Activated CD4-positive, alpha-beta T cell treated with anti-CD3 and anti-CD28 coated beads, Interleukin-2, amount 50 U/mL, for 48 hours (primary cell): ENCODE data around the gene BRF1.
A peak's percentile ranks its signal among the peaks of the same experiment; 100 is the strongest.

ENCODE experiments used
- DNase-seq, 2 experiments: peaks; one replicate each; pipeline ENCODE4 v3.0.0-alpha.2; 2020

BRF1 gene

GRCh38 chr14:105257464-105257863 lies 43.3 kb downstream of the BRF1 start:
- peak in 1 of 2 experiments; percentile 9 for DNase-seq

- no peak for DNase-seq
Observed at GRCh38 chr14:105256292-105256960, 44.4 kb downstream of the BRF1 start.

- no peak for DNase-seq
Observed at GRCh38 chr14:105255021-105255507, 45.7 kb downstream of the BRF1 start.

GRCh38 chr14:105253329-105253682 lies 47.5 kb downstream of the BRF1 start:
- DNase-seq = no peak

DNA sequence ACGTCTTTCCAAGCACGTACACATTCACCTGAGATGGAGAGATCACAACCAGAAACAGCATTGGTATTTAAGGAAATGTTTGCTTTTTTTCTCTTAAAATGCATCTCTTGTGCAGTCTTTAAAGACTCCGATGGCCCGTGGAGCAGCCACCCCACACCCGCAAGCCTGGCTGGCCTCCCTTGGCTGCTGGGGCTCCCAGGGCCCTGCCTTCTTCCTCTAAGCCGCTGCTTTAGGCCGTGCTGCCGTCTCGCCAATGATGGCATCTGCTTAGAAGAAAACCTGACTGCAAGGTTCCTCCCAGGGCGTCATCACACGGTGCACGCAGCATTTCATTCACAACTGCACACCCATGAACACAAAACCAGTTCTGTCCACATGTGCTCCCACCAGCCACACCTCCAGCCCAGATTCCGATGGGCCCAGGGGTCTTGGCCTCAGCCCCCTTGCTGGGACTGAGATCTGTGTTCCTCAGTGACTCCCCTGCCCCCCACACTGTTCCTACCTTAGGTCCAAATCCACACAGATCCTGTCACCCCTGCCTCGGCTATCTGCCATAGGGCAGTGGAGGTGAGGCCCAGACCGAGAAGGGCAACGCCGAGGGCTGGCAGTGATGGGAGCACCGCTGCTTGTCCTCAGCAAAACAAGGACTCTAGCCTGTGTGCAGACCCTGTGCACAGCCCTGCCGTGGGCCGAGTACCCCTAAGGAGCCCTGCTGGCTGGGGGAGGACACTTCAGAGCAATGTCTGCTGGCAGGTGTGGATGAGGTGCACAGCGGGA lies 48.1 kb downstream of the BRF1 start:
- no peak for DNase-seq

GRCh38 chr14:105251920-105252319 lies 48.9 kb downstream of the BRF1 start:
- DNase-seq = no peak

- no peak for DNase-seq
Observed at GRCh38 chr14:105250986-105251385, 49.8 kb downstream of the BRF1 start.

GRCh38 chr14:105250008-105250366 lies 50.8 kb downstream of the BRF1 start:
- no peak for DNase-seq

DNA sequence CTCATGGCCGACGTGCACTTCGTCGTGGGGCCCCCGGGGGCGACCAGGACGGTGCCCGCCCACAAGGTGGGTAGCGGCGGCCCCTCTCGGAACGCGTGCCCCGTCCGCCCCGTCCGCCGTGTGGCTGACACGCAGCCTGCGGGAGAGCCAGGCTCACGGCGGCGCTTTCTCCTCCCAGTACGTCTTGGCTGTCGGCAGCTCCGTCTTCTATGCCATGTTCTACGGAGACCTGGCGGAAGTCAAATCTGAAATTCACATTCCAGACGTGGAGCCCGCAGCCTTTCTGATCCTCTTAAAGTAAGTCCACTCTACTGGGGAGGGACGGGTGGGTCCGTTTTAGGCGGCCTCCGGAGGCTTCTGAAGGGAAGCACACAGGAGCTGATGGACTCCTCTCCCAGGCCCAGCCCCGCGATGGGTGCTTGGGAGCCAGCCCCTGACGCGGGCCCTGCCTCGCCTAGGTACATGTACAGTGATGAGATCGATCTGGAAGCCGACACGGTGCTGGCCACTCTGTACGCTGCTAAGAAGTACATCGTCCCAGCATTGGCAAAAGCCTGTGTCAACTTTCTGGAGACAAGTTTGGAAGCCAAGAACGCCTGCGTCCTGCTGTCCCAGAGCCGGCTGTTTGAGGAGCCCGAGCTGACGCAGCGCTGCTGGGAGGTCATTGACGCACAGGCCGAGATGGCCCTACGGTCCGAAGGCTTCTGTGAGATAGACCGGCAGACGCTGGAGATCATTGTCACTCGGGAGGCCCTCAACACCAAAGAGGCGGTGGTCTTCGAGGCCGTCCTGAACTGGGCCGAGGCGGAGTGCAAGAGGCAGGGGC lies 51.4 kb downstream of the BRF1 start:
- DNase-seq = no peak

GRCh38 chr14:105248368-105249181 lies 52.2 kb downstream of the BRF1 start, which contains the start of gene BTBD6:
TSS of gene BTBD6 (plus strand) at chr14:105248533. CDS start at chr14:105248712, 179 bp downstream.
- peak; percentile 86 for DNase-seq

DNA sequence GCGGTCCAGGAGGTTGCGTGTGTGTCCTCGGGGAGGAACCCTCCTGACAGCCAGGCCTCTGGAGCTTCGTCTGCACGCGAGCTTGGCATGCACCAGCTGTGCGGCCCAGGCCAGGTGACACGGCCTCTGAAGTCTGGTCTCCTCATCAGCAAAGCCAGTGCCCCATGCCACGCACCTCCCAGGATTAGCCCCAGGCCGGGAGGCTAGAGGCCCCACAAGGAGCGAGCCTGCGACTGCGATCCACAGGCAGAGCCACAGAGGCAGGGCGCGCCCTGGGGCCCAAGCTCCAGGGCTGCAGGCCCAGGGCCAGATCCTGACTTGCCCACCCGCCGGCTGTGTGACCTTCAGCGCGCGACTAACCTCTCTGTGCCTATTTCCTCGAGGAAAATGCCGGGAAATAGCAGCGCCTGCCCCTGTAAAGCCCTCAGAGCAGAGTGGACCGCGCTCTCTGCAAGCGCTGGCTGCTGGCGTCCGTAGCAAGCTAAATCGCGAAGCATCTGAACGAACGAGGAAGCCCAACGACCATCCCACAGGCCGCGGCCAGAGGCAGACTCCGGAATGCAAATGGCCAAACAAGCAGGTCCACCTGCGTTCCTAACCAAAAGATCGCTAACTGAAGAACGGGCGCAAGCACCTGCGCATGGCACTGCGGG lies 53.0 kb downstream of the BRF1 start:
- no peak for DNase-seq

DNA sequence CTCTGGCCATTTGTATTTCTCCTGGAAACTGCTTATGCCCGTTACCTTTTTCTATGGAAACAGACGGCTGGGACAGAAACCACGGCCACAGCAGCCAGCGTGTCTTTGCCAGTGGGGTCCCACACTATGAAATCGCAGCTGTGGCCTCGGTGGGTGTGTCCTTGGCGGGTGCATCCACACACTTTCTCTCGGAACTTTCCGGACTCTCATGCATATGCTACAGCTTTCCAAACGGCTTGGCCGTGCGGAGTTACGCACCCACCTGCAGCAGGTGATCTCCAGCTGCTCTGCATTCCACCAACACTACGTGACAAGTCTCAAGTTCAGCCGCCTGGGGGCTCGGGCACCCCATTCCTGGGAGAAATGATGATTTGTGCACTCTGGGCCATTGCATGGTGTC lies 53.8 kb downstream of the BRF1 start:
- DNase-seq = no peak

DNA sequence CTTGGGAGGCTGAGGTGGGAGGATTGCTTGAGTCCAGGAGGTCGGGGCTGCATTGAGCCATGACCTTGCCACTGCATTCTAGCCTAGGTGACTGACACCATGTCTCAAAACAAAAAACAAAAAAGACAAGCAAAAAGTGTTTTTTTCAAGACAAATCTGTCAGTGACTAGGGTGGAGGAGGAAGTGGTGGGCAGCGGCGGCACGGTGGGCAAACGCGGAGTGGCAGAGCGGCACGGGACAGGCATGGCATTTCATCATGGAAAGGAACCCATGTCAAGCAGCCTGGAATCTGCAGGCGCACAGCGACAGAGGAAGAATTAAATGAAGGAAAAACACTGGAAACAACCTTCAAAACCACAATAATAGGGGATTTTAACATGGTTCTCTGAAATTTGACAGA lies 56.5 kb downstream of the BRF1 start:
- DNase-seq = no peak

DNA sequence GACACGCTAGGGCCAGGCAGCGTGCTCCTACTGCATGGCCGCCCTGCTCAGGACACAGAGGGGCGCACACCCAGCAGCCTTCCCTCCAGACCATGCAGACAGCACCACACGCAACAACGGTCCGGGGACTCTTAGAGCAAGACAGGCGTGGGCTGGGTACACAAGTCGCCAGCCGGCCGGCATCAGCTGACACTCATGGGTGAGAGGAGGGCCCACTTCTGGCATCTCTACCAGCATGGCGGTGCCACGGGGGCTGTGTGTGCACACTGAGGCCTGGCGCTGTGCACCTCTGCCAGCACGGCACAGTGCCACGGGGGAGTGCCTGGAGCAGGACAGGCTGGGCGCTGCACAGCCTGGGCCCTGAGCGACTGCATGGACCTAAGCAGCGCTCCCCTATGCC lies 59.2 kb downstream of the BRF1 start:
- no peak for DNase-seq

DNA sequence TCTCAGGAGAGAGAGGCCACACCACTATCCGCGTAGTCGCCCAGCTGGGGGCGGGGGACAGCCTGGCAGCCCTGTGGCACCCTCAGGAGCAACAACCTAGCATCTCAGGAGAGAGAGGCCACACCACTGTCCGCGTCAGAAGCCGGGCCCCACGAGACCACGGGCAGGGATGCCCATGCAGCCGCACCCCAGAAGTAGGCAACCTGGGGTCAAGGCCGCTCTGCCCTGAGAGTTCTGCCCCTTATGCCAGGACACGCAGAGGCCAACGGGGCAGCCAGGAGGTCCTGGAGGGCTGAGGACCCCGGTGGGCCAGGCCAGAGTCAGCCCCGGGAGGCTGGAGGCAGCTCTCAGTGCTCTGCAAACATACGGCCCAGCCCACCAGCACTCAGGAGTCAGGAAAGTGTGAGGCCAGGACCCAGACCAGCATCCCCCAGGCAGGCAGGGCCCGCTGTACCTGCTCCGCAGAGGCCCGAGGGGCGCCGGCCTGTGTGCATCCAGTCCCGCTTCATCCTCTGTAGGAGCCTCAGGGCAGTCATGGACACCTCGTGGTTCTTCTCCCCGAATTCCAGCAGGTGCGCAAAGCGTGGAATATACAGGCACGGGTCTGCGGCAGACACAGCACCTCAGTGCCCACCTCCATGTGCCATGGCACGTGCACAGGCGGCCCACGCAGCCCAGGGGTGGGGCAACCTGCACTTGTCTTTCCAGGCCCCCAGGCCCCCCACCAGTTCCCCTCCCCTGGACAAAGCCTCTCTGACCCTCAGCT lies 59.8 kb downstream of the BRF1 start:
- DNase-seq = no peak

DNA sequence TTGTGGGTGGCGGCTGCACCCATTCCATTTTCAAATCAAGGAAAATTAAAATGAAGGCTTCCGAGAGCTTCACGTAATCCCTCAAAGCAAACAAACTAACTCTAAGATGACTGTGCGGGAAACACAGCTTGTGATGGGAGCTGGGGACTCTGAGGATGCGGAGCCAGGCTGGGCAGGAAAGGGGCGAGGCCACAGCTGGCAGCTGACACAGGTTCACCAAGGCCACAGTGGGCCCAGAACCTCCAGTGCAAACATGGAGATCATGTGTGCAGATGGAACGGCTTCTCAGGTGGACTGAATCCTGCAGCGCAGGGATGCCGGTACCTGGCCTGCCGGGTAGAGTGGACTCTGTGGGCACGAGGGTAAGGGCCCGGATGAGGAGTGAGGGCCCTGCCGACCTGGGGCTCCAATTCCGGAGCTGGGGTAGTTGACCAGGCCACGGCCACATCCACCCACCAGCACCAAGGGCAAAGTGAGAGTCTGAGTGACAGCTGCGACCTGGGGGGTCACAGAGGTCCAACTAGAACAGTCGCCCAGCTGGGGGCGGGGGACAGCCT lies 71.6 kb downstream of the BRF1 start:
- no peak for DNase-seq

- DNase-seq = no peak
Observed at GRCh38 chr14:105228562-105228961, 72.2 kb downstream of the BRF1 start.

GRCh38 chr14:105227346-105227745 lies 73.5 kb downstream of the BRF1 start:
- DNase-seq = no peak

DNA sequence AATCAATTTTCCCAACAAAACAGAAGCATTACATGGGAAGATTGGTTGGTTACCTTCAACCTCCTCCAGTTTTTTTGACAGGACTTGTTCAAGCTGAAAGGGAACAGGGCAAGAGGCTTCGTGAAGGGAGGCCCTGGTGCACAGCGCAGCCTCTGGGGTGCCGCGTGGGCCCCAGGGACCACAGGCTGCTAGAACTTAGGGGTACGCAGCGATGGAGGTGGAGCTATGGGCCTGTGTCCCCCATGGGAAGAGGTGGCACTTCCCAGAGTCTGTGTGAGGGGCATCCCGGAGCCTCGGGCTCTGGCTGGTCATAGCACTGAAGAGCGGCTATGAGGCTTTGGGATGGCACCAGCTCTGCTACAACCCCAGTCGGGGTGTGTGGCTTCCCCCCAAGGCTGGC lies 74.6 kb downstream of the BRF1 start:
- no peak for DNase-seq

DNA sequence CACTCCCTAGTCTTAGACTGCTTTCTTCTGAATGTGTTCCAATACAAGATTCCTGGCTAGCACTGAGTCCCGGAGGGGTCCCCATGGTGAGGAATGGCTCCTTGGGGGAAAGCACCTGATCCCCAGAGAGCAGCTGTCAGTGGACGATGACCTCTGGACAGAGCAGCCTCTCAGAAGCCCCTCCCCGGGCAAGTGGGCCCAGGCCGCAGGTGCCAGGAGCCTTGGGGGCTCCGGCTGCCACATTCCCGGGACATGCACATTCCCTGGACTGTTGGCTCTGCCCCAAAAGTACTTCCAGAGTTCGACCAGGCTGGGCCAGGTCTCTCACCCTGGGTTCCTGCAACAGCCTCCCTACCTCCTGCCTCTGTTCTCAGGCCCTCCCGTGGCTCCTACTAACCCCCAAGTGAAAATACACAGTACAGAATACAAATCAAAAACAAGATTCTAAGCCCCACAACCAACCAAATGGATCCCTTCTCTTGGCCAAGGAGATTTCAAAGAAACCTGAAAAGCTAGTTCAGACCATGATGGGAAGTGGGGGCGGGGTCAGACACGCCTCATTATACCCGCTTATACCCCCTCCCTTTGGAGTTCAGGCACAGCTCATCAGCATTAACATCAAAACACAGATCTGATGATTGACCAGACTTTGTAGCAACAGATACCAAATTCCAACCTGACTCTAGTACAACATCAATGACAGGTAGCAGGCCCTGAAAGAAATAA lies 75.8 kb downstream of the BRF1 start:
- DNase-seq = no peak
